ENCODE measurements around the gene BIVM.

- TF ChIP-seq SUZ12 (IDR thresholded peaks at IDR 0.05; ENCODE audit: extremely low read depth, insufficient read depth, insufficient read length), result no peak
- no peak for TF ChIP-seq ZNF274 (IDR thresholded peaks at IDR 0.05; ENCODE audit: low read depth, low read length)
Measured at GRCh38 chr13:102770435-102770834, 28.5 kb upstream of the BIVM start.
